Measurements from ENCODE around the gene NME3. TPM values are rescaled to one million over a fixed set of nuclear protein-coding genes. Genes with fewer than 3 reads are reported as not detected.

NME3 gene
- total and polyA plus RNA-seq, 3 donors from 2014 or later: 29.3 to 119 (median 100) TPM

- Histone ChIP-seq H3K36me3 (ENCODE audit: low read depth, missing control alignments) (no peaks in the 10 kb centered on the region), H3K27me3 (no peaks in the 10 kb centered on the region), H3K27ac (no peak overlapping the region), H3K9me3 (no peaks in the 10 kb centered on the region), H3K4me3 (no peak overlapping the region), H3K4me1 (no peaks in the 10 kb centered on the region)
- no peak for DNase-seq
- 67 to 84% methylated on average over 24 to 35 of the region's 35 CpGs for WGBS, 2 donors
- TF ChIP-seq CTCF (IDR thresholded peaks at IDR 0.05) (no peak), POLR2A (IDR thresholded peaks at IDR 0.05) (no peak)
- intact Hi-C loops (cut with DNase I; ENCODE audit: low total_unique reads): no loop called here
These were observed 41.9 kb downstream of the NME3 start for GRCh38 chr16:1729445-1729844.

- 36 to 66% methylated on average over 16 to 18 of the region's 18 CpGs for WGBS, 2 donors
- intact Hi-C loops (cut with DNase I; ENCODE audit: low total_unique reads): no loop called here
- Histone ChIP-seq H3K36me3 (ENCODE audit: low read depth, missing control alignments) (no peaks in the 10 kb centered on the region), H3K9me3 (no peaks in the 10 kb centered on the region), H3K27me3 (no peaks in the 10 kb centered on the region), H3K4me1 (no peaks in the 10 kb centered on the region), H3K4me3 (no peak overlapping the region), H3K27ac (no peak overlapping the region)
- no peak for DNase-seq
- no peak for TF ChIP-seq CTCF (IDR thresholded peaks at IDR 0.05)
- TF ChIP-seq POLR2A (IDR thresholded peaks at IDR 0.05): no peak
These were observed 42.3 kb downstream of the NME3 start for GRCh38 chr16:1729026-1729425.

GRCh38 chr16:1727651-1728624 is 43.4 kb downstream of the NME3 start:
- Histone ChIP-seq H3K27ac (no peak overlapping the region), H3K9me3 (no peaks in the 10 kb centered on the region), H3K36me3 (ENCODE audit: low read depth, missing control alignments) (no peaks in the 10 kb centered on the region), H3K4me1 (peaks cover 3% of the 10 kb centered on the region), H3K27me3 (no peaks in the 10 kb centered on the region), H3K4me3 (no peak overlapping the region)
- intact Hi-C loops (cut with DNase I; ENCODE audit: low total_unique reads): no loop called here
- TF ChIP-seq CTCF (IDR thresholded peaks at IDR 0.05) (no peak), POLR2A (IDR thresholded peaks at IDR 0.05) (no peak)
- no peak for DNase-seq
- 91 to 95% methylated on average over 17 to 36 of the region's 37 CpGs for WGBS, 2 donors

GRCh38 chr16:1726661-1727502 is 44.5 kb downstream of the NME3 start:
- H3K36me3 ChIP-seq (ENCODE audit: low read depth, missing control alignments): no peaks in the 10 kb centered on the region
- H3K27ac ChIP-seq: no peak overlapping the region
- 96% methylated on average over 23 to 32 of the region's 32 CpGs for WGBS, 2 donors

GRCh38 chr16:1724491-1724890 is 46.9 kb downstream of the NME3 start:
- no peak overlapping the region for H3K4me3 ChIP-seq
- peaks cover 3% of the 10 kb centered on the region for H3K4me1 ChIP-seq
- TF ChIP-seq CTCF (IDR thresholded peaks at IDR 0.05): no peak
- DNase-seq: no peak
- no peaks in the 10 kb centered on the region for H3K9me3 ChIP-seq
- intact Hi-C loops (cut with DNase I; ENCODE audit: low total_unique reads): no loop called here
- H3K36me3 ChIP-seq (ENCODE audit: low read depth, missing control alignments): no peaks in the 10 kb centered on the region
- 83 to 93% methylated on average over 12 of the region's 12 CpGs for WGBS, 2 donors
- H3K27me3 ChIP-seq: no peaks in the 10 kb centered on the region
- no peak overlapping the region for H3K27ac ChIP-seq

More at GRCh38 chr16:1726661-1727502, 44.5 kb downstream of the NME3 start:
- Histone ChIP-seq H3K4me1 (peaks cover 3% of the 10 kb centered on the region), H3K4me3 (no peak overlapping the region), H3K9me3 (no peaks in the 10 kb centered on the region), H3K27me3 (no peaks in the 10 kb centered on the region)
- TF ChIP-seq POLR2A (IDR thresholded peaks at IDR 0.05): no peak
- intact Hi-C loops (cut with DNase I; ENCODE audit: low total_unique reads): no loop called here
- no peak for DNase-seq

Measured in testis (tissue), 3 donors.